Sigmoid colon (tissue), 7 donors: ENCODE measurements around the gene CBFA2T2. TPM values are rescaled to one million over a fixed set of nuclear protein-coding genes. Genes with fewer than 3 reads are reported as not detected.
"Not testable (repeated sequence)": the region's sequence is repeated elsewhere in the genome, so short reads cannot be mapped to it uniquely, and the experiment has no call there.

ENCODE experiments used
- DNase-seq: peaks from one replicate; pipeline ENCODE4 v3.0.0-alpha.2; 2019
- H3K27ac ChIP-seq, 4 donors: fragments of 200-600 bp; sonication (generic); one replicate each; pipeline ENCODE4 v1.5.1; 2016 to 2019; ENCODE audit warnings: mild to moderate bottlenecking in 1 of 4
- H3K27me3 ChIP-seq, 3 donors: fragments of 200-600 bp; sonication (generic); one replicate each; pipeline ENCODE4 v1.5.1; 2019; ENCODE audit warnings: mild to moderate bottlenecking in 1 of 3
- H3K36me3 ChIP-seq, 4 donors: fragments of 200-600 bp; sonication (generic); one replicate each; pipeline ENCODE4 v1.5.1; 2016 to 2019
- H3K4me1 ChIP-seq, 4 donors: fragments of 200-600 bp; sonication (generic); one replicate each; pipeline ENCODE4 v1.5.1; 2017 to 2019
- H3K4me3 ChIP-seq, 4 donors: fragments of 200-600 bp; sonication (generic); one replicate each; pipeline ENCODE4 v1.5.1; 2017 to 2019; ENCODE audit warnings: mild to moderate bottlenecking in 2 of 4, moderate library complexity in 1 of 4
- H3K9me3 ChIP-seq, 4 donors: fragments of 200-600 bp in 3 of 4; sonication (generic) in 3 of 4; one replicate each; pipeline versions ENCODE4 v1.5.1 to v1.6.1; 2013 to 2019
- EP300 ChIP-seq, 4 donors: sonication (generic); formaldehyde crosslinking; IDR thresholded peaks; one replicate each; pipeline ENCODE4 v1.6.1; 2017; ENCODE audit warnings: antibody characterized with exemption in 4 of 4
- POLR2A ChIP-seq, 2 donors: fragments of 450-650 bp; IDR thresholded peaks; one replicate each; pipeline ENCODE4 v1.6.1; 2016; ENCODE audit warnings: antibody characterized with exemption in 2 of 2, mild to moderate bottlenecking in 2 of 2, moderate library complexity in 2 of 2
- POLR2AphosphoS5 ChIP-seq, 4 donors: sonication (generic); formaldehyde crosslinking; IDR thresholded peaks; one replicate each; pipeline ENCODE4 v1.6.1; 2017; ENCODE audit warnings: antibody characterized with exemption in 4 of 4
- WGBS, 2 donors: extraction: QIAGEN DNeasy Blood & Tissue Kit; methylation state at CpG; one replicate each; pipeline ENCODE4 v1.1.7; 2013; 5-methylcytosine and 5-hydroxymethylcytosine counted together
- intact Hi-C: fragments of 100-400 bp; cut with DNase I; formaldehyde crosslinking; loops from one replicate; pipeline ENCODE4 v1.15.1; 2023
- polyA plus RNA-seq, 3 donors: library from polyadenylated mRNA; stranded (reverse); fragments of 200-250 nt; gene quantifications; one replicate each; pipeline ENCODE4 v1.2.3, GENCODE V29; 2013
- total RNA-seq, 4 donors: library from RNA; depleted of rRNA; stranded (reverse); fragments of >200 nt; gene quantifications; one replicate each; pipeline ENCODE4 v1.1.0, GENCODE V29; 2016
- TF ChIP-seq, protein P1 (sequence below), 4 experiments: fragments of 450-650 bp in 3 of 4; fragments of 200-600 bp in 1 of 4; IDR thresholded peaks; one replicate each; pipeline ENCODE4 v1.5.1; 2016 to 2019; ENCODE audit warnings: antibody characterized with exemption in 4 of 4, mild to moderate bottlenecking in 3 of 4, moderate library complexity in 2 of 4
- donor health status: healthy with polysubstance abuse.
- donor health status: Bipolar disorder and iron deficiency.
- donor health status: healthy.

Gene CBFA2T2
- total and polyA plus RNA-seq, 7 donors, result 5.4 to 26.0 (median 17.1) TPM

DNA sequence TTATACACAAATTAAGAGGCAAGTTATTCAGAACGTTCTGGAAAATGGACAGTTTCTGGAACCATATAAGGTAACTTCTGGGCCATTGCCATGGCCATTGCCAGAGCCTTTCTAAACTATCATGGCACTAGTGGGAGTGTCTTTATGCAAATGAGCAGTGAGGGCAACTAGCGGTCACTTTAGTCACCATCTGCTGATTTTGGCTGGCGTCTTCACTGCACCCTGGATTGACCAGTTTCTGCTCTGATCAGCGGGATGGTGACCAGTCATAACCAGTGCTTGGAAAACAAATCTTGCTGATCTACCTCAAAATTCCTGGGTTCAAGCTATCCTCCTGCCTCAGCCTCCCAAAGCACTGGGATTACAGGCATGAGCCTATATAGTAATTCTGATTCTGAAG, 39.0 kb upstream of the CBFA2T2 start:
- TF ChIP-seq EP300 (IDR thresholded peaks at IDR 0.05), result no peak
- TF ChIP-seq POLR2AphosphoS5 (IDR thresholded peaks at IDR 0.05), result no peak
- TF ChIP-seq POLR2A (IDR thresholded peaks at IDR 0.05), result no peak
- TF ChIP-seq, protein P1, sequence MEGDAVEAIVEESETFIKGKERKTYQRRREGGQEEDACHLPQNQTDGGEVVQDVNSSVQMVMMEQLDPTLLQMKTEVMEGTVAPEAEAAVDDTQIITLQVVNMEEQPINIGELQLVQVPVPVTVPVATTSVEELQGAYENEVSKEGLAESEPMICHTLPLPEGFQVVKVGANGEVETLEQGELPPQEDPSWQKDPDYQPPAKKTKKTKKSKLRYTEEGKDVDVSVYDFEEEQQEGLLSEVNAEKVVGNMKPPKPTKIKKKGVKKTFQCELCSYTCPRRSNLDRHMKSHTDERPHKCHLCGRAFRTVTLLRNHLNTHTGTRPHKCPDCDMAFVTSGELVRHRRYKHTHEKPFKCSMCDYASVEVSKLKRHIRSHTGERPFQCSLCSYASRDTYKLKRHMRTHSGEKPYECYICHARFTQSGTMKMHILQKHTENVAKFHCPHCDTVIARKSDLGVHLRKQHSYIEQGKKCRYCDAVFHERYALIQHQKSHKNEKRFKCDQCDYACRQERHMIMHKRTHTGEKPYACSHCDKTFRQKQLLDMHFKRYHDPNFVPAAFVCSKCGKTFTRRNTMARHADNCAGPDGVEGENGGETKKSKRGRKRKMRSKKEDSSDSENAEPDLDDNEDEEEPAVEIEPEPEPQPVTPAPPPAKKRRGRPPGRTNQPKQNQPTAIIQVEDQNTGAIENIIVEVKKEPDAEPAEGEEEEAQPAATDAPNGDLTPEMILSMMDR (IDR thresholded peaks at IDR 0.05), result no peak
- Histone ChIP-seq H3K4me3 (no peak overlapping the region), H3K4me1 (no peaks in the 10 kb centered on the region), H3K27me3 (no peaks in the 10 kb centered on the region), H3K36me3 (no peaks in the 10 kb centered on the region), H3K27ac (no peak overlapping the region), H3K9me3 (no peaks in the 10 kb centered on the region)
- intact Hi-C loops, result no loop called here
- WGBS, 2 donors, result 54 to 73% methylated on average over 4 of the region's 4 CpGs
- DNase-seq, result no peak

DNA sequence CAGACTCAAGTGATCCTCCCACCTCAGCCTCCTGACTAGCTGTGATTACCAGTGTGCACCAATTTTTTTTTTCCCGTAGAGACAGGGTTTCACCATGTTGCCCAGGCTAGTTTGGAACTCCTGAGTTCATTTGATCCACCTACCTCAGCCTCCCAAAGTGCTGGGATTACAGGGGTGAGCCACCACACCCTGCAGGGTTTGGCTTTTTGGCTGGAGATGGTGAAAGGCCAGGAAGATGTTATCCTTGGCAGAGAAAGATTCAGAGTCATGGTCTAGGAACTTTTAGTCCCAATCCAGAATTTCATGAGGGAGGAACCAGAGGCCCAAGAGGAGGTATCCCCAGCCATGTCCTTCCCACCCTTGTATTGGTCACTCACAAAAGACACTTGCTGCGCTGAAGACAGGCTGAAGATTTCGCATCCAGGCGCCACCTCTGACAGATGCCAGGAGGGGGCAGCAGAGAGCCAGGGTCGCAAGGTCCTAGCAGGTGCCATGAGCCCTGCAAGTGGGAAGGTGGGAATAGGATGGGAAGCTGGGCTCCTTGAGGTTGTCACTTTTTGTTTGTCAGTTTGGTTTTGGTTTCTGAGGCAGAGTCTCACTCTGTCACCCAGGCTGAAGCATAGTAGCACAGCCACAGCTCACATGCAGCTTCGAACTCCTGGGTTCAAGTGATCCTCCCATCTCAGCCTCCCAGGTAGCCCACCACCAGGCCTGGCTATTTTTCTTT, 32.8 kb upstream of the CBFA2T2 start:
- DNase-seq, result peak; percentile 90
- H3K4me3 ChIP-seq, H3K36me3 ChIP-seq, H3K4me1 ChIP-seq, H3K27me3 ChIP-seq, H3K9me3 ChIP-seq, H3K27ac ChIP-seq: not testable (repeated sequence)
- TF ChIP-seq POLR2AphosphoS5 (IDR thresholded peaks at IDR 0.05), result peak in 1 of 4 donors; percentile 41
- TF ChIP-seq, protein P1 (IDR thresholded peaks at IDR 0.05), result peak; percentile 89 to 97 (median 93)
- WGBS, 2 donors, result 20 to 23% methylated on average over 5 of the region's 6 CpGs
- intact Hi-C loops, result loop anchor here (1.0 kb wide), 2 partner anchors 196 to 211 kb away; no protein-coding TSS in a partner anchor

DNA sequence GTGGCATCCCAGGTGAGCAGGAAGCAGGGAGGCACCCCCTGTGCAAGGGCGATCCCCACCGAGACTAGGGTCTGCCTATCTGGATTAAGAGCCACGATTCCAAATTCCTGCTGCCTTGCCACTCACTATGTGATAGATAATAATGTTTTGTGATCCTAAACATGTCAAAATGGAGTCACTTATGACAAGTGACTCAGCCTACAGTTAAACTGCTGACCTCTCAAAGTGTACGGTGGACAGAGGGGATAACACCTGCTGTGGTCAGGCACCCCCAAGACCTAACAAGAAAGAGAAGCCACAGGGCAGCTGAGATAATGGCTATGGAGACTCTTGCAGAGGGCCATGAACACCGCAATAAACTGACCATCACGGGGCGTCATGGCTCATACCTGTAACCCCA, 30.3 kb upstream of the CBFA2T2 start:
- H3K9me3 ChIP-seq, result no peaks in the 10 kb centered on the region
- no peaks in the 10 kb centered on the region for H3K36me3 ChIP-seq
- H3K4me1 ChIP-seq, result peaks cover 0 to 2% (median 0%) of the 10 kb centered on the region in 4 donors
- DNase-seq, result no peak
- H3K27ac ChIP-seq, result no peak overlapping the region
- no peaks in the 10 kb centered on the region for H3K27me3 ChIP-seq
- TF ChIP-seq EP300 (IDR thresholded peaks at IDR 0.05) (no peak), POLR2AphosphoS5 (IDR thresholded peaks at IDR 0.05) (no peak), POLR2A (IDR thresholded peaks at IDR 0.05) (no peak)
- TF ChIP-seq, protein P1 (IDR thresholded peaks at IDR 0.05), result no peak
- WGBS, 2 donors, result 84 to 93% methylated on average over 7 of the region's 7 CpGs
- H3K4me3 ChIP-seq, result no peak overlapping the region
- intact Hi-C loops, result no loop called here

GRCh38 chr20:33460711-33461110, 29.2 kb upstream of the CBFA2T2 start:
- DNase-seq, result no peak
- Histone ChIP-seq H3K27ac (no peak overlapping the region), H3K9me3 (no peaks in the 10 kb centered on the region), H3K36me3 (no peaks in the 10 kb centered on the region), H3K27me3 (no peaks in the 10 kb centered on the region), H3K4me1 (peaks cover 0 to 2% (median 0%) of the 10 kb centered on the region in 4 donors), H3K4me3 (no peak overlapping the region)
- TF ChIP-seq, protein P1 (IDR thresholded peaks at IDR 0.05), result no peak
- no peak for TF ChIP-seq POLR2AphosphoS5 (IDR thresholded peaks at IDR 0.05)
- TF ChIP-seq POLR2A (IDR thresholded peaks at IDR 0.05), result no peak
- no peak for TF ChIP-seq EP300 (IDR thresholded peaks at IDR 0.05)
- 32 to 75% methylated on average over 5 of the region's 5 CpGs for WGBS, 2 donors
- intact Hi-C loops, result no loop called here
